ENCODE results near the gene GAREM1.

GRCh38 chr18:32469691-32470459 lies 807 bp downstream of the GAREM1 start:
- TF ChIP-seq CTCF (IDR thresholded peaks at IDR 0.05; ENCODE audit: insufficient read depth, low read depth, low read length) (no peak), EZH2 (IDR thresholded peaks at IDR 0.05; ENCODE audit: insufficient read depth, low read length) (no peak)

Data from astrocyte (in vitro differentiated cells and primary cell).